Activated CD8-positive, alpha-beta memory T cell treated with anti-CD3 and anti-CD28 coated beads, Interleukin-2, amount 50 U/mL, for 4 hours (primary cell): ENCODE measurements around the gene RERE.

Source experiments
- DNase-seq: peaks from one replicate; pipeline ENCODE4 v3.0.0-alpha.2; 2020

The RERE gene

DNA sequence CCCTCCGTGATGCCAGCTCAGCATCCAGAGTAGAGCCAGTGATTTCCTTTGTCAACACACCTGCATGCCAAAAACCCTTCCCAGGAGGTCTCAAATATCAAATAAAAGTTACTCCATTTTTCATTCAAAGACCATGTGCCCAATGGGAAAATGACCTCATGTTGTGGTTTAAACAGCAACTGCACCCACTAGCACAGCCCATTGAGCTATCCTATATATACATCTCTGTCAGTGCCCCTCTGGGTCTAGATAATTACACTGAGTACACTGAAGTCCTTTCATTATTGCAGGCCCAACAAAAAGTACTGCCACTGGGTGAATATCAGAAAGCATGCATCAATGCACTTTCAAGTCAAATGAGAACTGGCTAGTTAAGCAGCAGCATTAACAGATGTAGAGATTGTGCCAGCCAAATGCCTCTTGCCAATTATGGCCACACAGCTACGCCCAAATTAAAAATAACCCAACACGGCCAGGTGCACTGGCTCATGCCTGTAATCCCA lies 381.8 kb downstream of the RERE start:
- no peak for DNase-seq

DNA sequence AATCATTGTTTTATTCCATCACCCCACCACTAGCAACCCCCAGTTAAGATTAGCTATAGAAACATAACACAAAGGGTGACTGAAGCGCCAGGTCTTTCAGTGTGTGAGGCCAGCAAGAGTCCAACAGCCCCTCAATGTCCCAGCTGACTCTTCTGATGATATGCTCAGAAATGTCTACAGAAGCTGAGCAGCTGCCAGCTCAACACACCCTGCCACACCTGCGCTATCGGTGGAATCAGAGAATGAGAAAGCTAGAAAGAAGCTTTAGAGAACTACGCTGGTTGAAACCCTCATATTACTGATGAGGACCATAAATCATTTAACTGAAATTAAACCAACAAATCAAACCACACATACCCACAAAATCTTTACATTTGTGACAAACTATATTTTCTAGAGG lies 383.3 kb downstream of the RERE start:
- DNase-seq, result no peak

DNA sequence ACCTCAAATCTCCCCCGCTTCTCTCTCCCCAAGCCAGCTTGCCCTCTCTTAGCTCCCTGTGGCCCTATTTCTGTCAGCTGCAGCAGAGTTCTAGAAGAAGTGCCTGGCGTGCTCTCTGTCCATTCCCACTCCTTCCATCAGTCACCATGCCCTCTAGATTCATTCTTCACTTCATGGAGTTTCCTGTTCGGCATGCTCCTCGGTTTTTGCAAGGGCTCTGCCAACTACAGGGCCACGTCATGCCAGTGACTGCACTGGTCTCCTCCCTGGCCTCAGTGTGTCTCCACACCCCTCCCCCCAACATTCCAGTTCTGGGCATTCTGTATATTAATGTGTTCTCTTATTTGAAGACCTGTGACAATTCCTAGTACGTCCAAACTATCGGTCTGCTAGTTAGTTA lies 385.7 kb downstream of the RERE start:
- DNase-seq, result no peak

DNA sequence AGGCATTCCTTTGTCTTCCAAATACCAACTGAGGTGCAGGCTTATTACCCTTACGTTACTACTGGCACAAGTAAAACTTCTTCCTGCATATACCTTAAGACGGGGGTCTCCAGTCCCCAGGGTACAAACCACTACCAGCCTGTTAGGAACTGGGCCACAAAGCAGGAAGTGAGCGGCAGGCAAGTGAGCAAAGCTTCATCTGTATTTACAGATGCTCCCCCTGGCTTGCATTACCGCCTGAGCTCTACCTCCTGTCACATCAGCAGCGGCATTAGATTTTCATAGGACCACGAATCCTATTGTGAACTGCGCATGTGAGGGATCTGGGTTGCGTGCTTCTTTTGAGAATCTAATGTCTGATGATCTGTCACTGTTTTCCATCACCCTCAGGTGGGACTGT lies 386.4 kb downstream of the RERE start:
- DNase-seq, result peak; percentile 32

- DNase-seq, result no peak
These were observed 387.0 kb downstream of the RERE start for GRCh38 chr1:8430476-8430875.

- DNase-seq, result no peak
These were observed 387.8 kb downstream of the RERE start for GRCh38 chr1:8429549-8430110.

DNA sequence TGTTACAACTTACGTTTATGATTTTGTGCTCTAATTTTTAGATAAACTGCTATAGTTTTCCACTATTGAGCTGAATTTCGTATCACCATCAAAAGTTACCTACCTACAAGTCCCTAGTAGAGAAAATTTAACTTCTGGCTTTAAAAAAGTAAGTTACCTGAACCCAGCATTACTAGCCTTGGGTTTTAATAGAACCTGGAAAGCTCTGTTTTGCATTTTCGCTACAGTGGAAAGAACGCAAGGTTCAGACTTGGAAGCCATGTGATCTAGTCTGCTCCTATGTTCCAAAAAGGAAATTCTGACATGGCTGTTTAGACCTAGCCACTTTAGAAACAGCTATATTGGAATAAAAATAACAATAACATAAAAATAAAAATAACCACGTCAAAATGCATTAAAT lies 389.0 kb downstream of the RERE start:
- no peak for DNase-seq

- no peak for DNase-seq
These were observed 389.5 kb downstream of the RERE start for GRCh38 chr1:8427986-8428385.

DNA sequence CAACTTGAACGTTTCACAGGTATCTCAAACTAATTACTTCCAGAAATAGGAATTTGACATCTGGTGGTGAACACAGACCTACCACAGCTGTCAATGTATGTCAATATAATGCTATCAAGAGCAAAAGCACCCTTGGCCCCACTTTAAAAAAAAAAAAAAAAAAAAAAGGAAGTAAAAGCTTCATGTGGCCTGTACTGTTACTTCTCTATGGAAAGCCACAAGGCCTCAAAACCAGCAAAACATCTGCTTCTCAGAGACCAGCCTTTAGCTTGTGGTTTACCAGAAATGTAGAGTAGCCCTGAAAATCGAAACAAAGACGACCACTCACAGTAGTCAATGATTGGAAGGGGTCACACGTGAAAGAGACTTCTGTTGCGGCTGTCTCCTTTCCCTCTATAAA lies 389.9 kb downstream of the RERE start:
- no peak for DNase-seq

GRCh38 chr1:8426996-8427395 lies 390.4 kb downstream of the RERE start:
- no peak for DNase-seq

DNA sequence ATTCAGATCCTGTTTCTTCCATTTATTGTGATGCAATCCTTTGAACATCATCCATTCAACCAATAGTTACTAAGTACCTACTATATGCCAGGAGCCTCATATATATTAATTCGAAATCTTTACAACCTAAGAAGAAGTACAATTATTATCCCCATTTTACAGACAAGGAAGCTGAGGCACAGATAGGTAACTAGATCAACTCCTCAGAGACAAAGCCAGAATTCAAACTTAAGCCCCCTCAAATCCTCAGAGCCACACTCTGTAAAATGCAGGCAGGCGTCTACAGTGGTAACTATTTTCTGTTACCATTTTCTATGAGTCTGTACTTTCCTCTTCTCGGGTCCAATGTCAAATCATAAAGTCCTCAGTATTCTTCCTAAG lies 391.7 kb downstream of the RERE start:
- no peak for DNase-seq

DNA sequence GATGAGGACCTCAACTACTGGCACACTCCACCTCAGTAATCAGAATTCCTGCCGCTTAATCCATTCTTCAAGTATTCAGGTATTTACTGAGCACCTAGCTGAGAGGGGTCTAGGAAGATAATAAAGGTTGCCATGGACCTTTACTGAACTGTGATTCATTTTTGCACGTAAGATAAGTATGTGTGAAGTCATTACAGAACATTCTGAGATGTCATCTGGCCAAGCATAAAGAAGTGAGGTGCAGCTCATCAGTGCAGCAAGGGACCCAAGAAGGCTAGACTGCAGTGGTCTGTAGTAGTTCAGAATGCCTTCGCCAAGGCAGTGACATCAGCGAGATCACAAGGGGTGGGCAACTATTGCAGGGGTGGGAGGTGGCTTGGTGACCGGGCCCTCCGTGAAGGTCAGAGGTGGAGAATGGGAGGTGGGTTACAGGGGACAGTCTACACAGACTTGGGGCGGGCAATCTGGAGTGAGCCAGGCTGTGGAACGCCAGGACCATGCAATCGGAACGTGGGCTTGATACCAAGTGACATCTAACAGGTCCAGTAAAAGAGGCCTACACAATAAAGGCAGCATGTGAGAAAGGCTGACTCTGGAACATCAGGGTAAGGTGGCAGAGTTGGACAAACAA lies 392.2 kb downstream of the RERE start:
- no peak for DNase-seq

DNA sequence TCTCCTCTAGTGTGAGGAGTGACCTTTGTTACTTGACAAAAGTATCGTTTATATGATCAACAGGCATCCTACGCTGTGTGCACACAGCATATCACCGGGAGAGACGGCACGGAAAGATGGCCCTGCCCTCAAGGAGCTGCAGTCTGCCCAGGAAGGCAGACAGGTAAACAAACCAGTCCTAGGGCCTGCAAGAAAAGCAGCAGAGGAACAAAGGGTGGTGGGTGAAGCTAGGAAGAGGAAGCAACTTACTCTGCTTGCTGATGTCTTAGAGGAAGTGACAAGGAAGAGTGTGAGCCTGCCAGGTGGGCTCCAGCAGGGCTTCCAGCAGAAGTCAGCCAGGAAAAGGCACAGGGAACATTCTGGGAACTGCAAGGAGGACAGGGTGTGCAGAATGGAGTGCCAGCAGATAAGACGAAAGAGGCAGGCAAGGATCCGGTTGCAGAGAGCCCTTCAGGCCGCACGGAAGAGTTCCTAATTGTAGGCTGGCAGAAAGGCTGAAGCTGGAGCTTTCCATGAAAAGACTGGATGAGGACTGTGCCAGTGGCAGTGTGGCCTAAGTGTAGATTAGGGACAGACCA lies 392.8 kb downstream of the RERE start:
- peak; percentile 30 for DNase-seq

- DNase-seq, result peak; percentile 51
These were observed 393.5 kb downstream of the RERE start for GRCh38 chr1:8423692-8424538.

DNA sequence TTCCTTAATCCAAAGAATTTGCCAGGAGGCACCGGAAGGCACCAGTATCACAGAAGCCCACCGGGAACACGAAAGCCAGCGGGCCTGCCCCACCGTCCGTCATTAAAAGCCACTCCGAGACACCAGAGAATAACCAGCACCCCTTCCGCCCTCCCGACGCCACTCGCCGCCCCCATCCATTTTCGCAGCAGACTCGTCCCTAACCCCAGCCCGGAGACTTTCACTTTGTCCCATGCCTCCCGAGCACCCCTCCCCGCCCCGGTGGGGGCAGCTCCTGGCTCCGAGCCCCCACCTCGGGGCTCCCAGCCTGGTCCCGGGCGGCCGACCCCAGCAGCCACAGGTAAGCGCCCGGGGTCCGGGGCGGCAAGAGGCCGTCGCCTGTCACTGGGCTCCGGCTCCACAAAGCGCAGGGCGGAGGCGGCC lies 394.2 kb downstream of the RERE start:
- DNase-seq, result peak; percentile 44

GRCh38 chr1:8422510-8423268 lies 394.8 kb downstream of the RERE start:
- DNase-seq, result no peak

- DNase-seq, result no peak
These were observed 395.7 kb downstream of the RERE start for GRCh38 chr1:8421721-8422120.

DNA sequence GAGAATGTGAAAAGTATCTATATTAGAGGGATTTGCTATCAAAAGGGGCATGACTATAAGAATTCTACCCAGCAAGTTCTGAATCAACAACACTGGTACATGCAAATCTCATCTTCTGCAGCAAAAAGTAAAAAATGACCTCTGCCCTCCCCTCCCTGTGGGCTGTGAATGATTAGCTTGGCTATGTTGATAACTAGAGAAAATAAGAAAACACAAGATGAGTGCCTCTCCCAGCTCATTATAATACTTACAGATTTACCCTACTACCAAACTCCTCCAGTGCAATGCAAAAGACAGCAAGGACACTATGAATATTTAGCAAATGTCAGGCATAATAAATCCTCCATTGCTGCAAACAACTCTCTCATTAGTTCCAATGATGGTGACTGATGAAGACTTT lies 397.1 kb downstream of the RERE start:
- no peak for DNase-seq

GRCh38 chr1:8419861-8420260 lies 397.6 kb downstream of the RERE start:
- no peak for DNase-seq

DNA sequence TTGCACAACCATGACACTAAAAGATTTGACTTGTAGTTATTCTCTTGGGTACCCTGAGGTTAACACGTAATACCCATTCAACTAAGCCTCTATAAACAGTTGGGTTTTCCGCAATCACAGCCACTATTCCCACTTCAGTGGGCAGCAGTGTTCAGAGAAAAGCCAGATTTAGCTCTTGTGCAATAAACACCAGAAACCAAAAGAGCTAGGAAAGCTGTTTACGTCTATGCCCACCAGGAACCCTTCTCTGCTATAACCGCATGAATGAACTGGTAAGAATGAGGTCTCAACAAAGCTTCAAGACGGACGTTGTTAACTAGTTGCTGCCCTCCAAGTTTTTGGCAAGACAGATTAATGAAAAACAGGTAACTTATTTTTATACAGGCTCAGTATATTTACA lies 398.3 kb downstream of the RERE start:
- no peak for DNase-seq

DNA sequence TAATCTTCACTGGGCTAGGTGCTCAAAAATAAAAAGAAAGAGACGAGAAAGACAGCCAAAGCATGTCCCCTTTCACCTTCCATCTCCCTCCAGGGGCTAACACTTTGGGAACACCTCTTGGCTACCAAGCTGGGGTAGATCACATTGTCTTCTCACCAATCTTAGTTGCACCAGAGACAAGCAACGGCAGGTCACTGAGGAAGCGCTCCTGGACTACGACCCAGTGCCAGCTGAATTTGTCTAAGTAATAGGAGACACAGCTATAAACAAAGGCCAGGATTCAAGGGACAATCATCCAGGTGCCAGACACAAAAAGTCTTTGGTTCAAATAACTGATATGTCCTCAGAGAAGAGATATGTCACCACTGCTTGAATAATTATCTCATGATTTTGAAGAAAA lies 399.1 kb downstream of the RERE start:
- no peak for DNase-seq

- DNase-seq, result no peak
These were observed 399.8 kb downstream of the RERE start for GRCh38 chr1:8417625-8418024.

- no peak for DNase-seq
These were observed 400.6 kb downstream of the RERE start for GRCh38 chr1:8416881-8417280.
